Sigmoid colon (tissue), 7 donors: ENCODE results near the gene SLC7A8. TPM values are rescaled to one million over a fixed set of nuclear protein-coding genes. Genes with fewer than 3 reads are reported as not detected.

Experiments
- DNase-seq: peaks from one replicate; pipeline ENCODE4 v3.0.0-alpha.2; 2019
- H3K27ac ChIP-seq, 4 donors: fragments of 200-600 bp; sonication (generic); one replicate each; pipeline ENCODE4 v1.5.1; 2016 to 2019; ENCODE audit warnings: mild to moderate bottlenecking in 1 of 4
- H3K27me3 ChIP-seq, 3 donors: fragments of 200-600 bp; sonication (generic); one replicate each; pipeline ENCODE4 v1.5.1; 2019; ENCODE audit warnings: mild to moderate bottlenecking in 1 of 3
- H3K36me3 ChIP-seq, 4 donors: fragments of 200-600 bp; sonication (generic); one replicate each; pipeline ENCODE4 v1.5.1; 2016 to 2019
- H3K4me1 ChIP-seq, 4 donors: fragments of 200-600 bp; sonication (generic); one replicate each; pipeline ENCODE4 v1.5.1; 2017 to 2019
- H3K4me3 ChIP-seq, 4 donors: fragments of 200-600 bp; sonication (generic); one replicate each; pipeline ENCODE4 v1.5.1; 2017 to 2019; ENCODE audit warnings: mild to moderate bottlenecking in 2 of 4, moderate library complexity in 1 of 4
- H3K9me3 ChIP-seq, 4 donors: fragments of 200-600 bp in 3 of 4; sonication (generic) in 3 of 4; one replicate each; pipeline versions ENCODE4 v1.5.1 to v1.6.1; 2013 to 2019
- CTCF ChIP-seq, 4 experiments: fragments of 450-650 bp in 3 of 4; fragments of 200-600 bp in 1 of 4; IDR thresholded peaks; one replicate each; pipeline ENCODE4 v1.5.1; 2016 to 2019; ENCODE audit warnings: antibody characterized with exemption in 4 of 4, mild to moderate bottlenecking in 3 of 4, moderate library complexity in 2 of 4
- EP300 ChIP-seq, 4 donors: sonication (generic); formaldehyde crosslinking; IDR thresholded peaks; one replicate each; pipeline ENCODE4 v1.6.1; 2017; ENCODE audit warnings: antibody characterized with exemption in 4 of 4
- POLR2A ChIP-seq, 2 donors: fragments of 450-650 bp; IDR thresholded peaks; one replicate each; pipeline ENCODE4 v1.6.1; 2016; ENCODE audit warnings: antibody characterized with exemption in 2 of 2, mild to moderate bottlenecking in 2 of 2, moderate library complexity in 2 of 2
- POLR2AphosphoS5 ChIP-seq, 4 donors: sonication (generic); formaldehyde crosslinking; IDR thresholded peaks; one replicate each; pipeline ENCODE4 v1.6.1; 2017; ENCODE audit warnings: antibody characterized with exemption in 4 of 4
- WGBS, 2 donors: extraction: QIAGEN DNeasy Blood & Tissue Kit; methylation state at CpG; one replicate each; pipeline ENCODE4 v1.1.7; 2013; 5-methylcytosine and 5-hydroxymethylcytosine counted together
- intact Hi-C: fragments of 100-400 bp; cut with DNase I; formaldehyde crosslinking; loops from one replicate; pipeline ENCODE4 v1.15.1; 2023
- polyA plus RNA-seq, 3 donors: library from polyadenylated mRNA; stranded (reverse); fragments of 200-250 nt; gene quantifications; one replicate each; pipeline ENCODE4 v1.2.3, GENCODE V29; 2013
- total RNA-seq, 4 donors: library from RNA; depleted of rRNA; stranded (reverse); fragments of >200 nt; gene quantifications; one replicate each; pipeline ENCODE4 v1.1.0, GENCODE V29; 2016
- donor health status: healthy with polysubstance abuse.
- donor health status: Bipolar disorder and iron deficiency.
- donor health status: healthy.

Gene SLC7A8
- total and polyA plus RNA-seq, 7 donors = 5.5 to 24.7 (median 13.2) TPM

- WGBS, 2 donors = 87 to 89% methylated on average over 6 of the region's 6 CpGs
- no peak for DNase-seq
- Histone ChIP-seq H3K4me1 (peaks cover 0 to 29% (median 25%) of the 10 kb centered on the region in 4 donors), H3K36me3 (peaks cover 0 to 21% (median 12%) of the 10 kb centered on the region in 4 donors), H3K27ac (no peak overlapping the region), H3K27me3 (no peaks in the 10 kb centered on the region), H3K9me3 (no peaks in the 10 kb centered on the region), H3K4me3 (no peak overlapping the region)
- no peak for TF ChIP-seq EP300 (IDR thresholded peaks at IDR 0.05)
- TF ChIP-seq CTCF (IDR thresholded peaks at IDR 0.05) = no peak
- no peak for TF ChIP-seq POLR2A (IDR thresholded peaks at IDR 0.05)
- no peak for TF ChIP-seq POLR2AphosphoS5 (IDR thresholded peaks at IDR 0.05)
- intact Hi-C loops = no loop called here
These were observed 82.1 kb downstream of the SLC7A8 start for GRCh38 chr14:23101213-23101970.

- TF ChIP-seq POLR2AphosphoS5 (IDR thresholded peaks at IDR 0.05) (no peak), CTCF (IDR thresholded peaks at IDR 0.05) (no peak), POLR2A (IDR thresholded peaks at IDR 0.05) (no peak), EP300 (IDR thresholded peaks at IDR 0.05) (no peak)
- no peak for DNase-seq
- Histone ChIP-seq H3K36me3 (peaks cover 0 to 21% (median 12%) of the 10 kb centered on the region in 4 donors), H3K9me3 (no peaks in the 10 kb centered on the region), H3K27me3 (no peaks in the 10 kb centered on the region), H3K4me1 (peaks cover 0 to 26% (median 18%) of the 10 kb centered on the region in 4 donors), H3K27ac (peak overlapping the region in 1 of 4 donors; percentile 21), H3K4me3 (no peak overlapping the region)
- intact Hi-C loops = loop anchor here (5.0 to 10.0 kb wide), 3 partner anchors 205 to 455 kb away; partner anchors contain the start of genes BCL2L2, LRP10, PPP1R3E and THTPA
- whole genome bisulfite sequencing, 2 donors = 93 to 94% methylated on average over 10 of the region's 10 CpGs
These were observed 84.1 kb downstream of the SLC7A8 start for GRCh38 chr14:23099212-23099861.

DNA sequence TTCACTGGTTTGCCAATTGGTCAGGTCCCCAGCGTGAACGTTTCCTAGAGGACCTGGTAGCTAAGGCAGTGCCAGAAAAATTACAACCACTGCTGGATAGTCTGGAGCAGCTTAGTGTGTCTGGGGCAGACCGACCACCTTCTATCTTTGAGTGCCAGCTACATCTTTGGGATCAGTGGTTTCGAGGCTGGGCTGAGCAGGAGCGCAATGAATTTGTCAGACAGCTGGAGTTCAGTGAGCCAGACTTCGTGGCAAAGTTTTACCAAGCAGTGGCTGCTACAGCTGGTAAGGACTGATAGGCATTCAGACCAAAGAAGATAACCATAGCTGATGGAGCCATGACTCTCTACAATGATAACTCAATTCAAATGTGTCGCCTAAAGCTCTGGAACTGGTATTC, 85.7 kb downstream of the SLC7A8 start:
- peaks cover 0 to 25% (median 12%) of the 10 kb centered on the region in 4 donors for H3K36me3 ChIP-seq
- H3K4me3 ChIP-seq = no peak overlapping the region
- intact Hi-C loops = loop anchor here (5.0 to 10.0 kb wide), 3 partner anchors 207 to 457 kb away; partner anchors contain the start of genes BCL2L2, LRP10, PPP1R3E and THTPA
- H3K9me3 ChIP-seq = no peaks in the 10 kb centered on the region
- 88 to 89% methylated on average over 7 of the region's 7 CpGs for WGBS, 2 donors
- TF ChIP-seq POLR2AphosphoS5 (IDR thresholded peaks at IDR 0.05) = no peak
- TF ChIP-seq CTCF (IDR thresholded peaks at IDR 0.05) = no peak
- TF ChIP-seq POLR2A (IDR thresholded peaks at IDR 0.05) = no peak
- TF ChIP-seq EP300 (IDR thresholded peaks at IDR 0.05) = no peak
- peaks cover 0 to 39% (median 30%) of the 10 kb centered on the region in 4 donors for H3K4me1 ChIP-seq
- no peak for DNase-seq
- H3K27ac ChIP-seq = peak overlapping the region in 1 of 4 donors; percentile 11
- no peaks in the 10 kb centered on the region for H3K27me3 ChIP-seq

- TF ChIP-seq CTCF (IDR thresholded peaks at IDR 0.05) (no peak), POLR2A (IDR thresholded peaks at IDR 0.05) (peak; percentile 86), EP300 (IDR thresholded peaks at IDR 0.05) (peak in 1 of 4 donors; percentile 56), POLR2AphosphoS5 (IDR thresholded peaks at IDR 0.05) (peak; percentile 90 to 94 (median 92))
- peaks cover 0 to 49% (median 38%) of the 10 kb centered on the region in 4 donors for H3K4me1 ChIP-seq
- peak within 1 kb of the TSS; percentile 97 to 99 (median 98) for H3K27ac ChIP-seq
- H3K9me3 ChIP-seq = no peaks in the 10 kb centered on the region
- 0% methylated on average over 46 of the region's 46 CpGs for WGBS, 2 donors
- peak within 1 kb of the TSS; percentile 79 to 93 (median 90) for H3K4me3 ChIP-seq
- peak; percentile 100 for DNase-seq
- intact Hi-C loops = loop anchor here (5.0 to 10.0 kb wide), 3 partner anchors 209 to 459 kb away; partner anchors contain the start of genes BCL2L2, LRP10, PPP1R3E and THTPA
- H3K27me3 ChIP-seq = no peaks in the 10 kb centered on the region
- peaks cover 0 to 48% (median 14%) of the 10 kb centered on the region in 4 donors for H3K36me3 ChIP-seq
These were observed 88.0 kb downstream of the SLC7A8 start, which contains the start of gene C14orf119 for GRCh38 chr14:23095196-23096108. Gene C14orf119 (plus strand): TSS chr14:23095505. CDS start chr14:23097659, 2,154 bp downstream.
